CD4-positive, alpha-beta memory T cell (primary cell): ENCODE measurements around the gene SLC17A7. TPM values are rescaled to one million over a fixed set of nuclear protein-coding genes. Genes with fewer than 3 reads are reported as not detected.

Experiments used
- CTCF ChIA-PET: fragments of 350-600 bp; sonication (Branson Sonifier 250); formaldehyde crosslinking; loops from one replicate; lab custom pipeline; 2021; ENCODE audit warnings: inconsistent platforms; ENCODE audit not compliant: partially characterized antibody; lab: Charles Lee
- POLR2A ChIA-PET: fragments of 350-600 bp; sonication (Branson Sonifier 250); formaldehyde crosslinking; loops from one replicate; lab custom pipeline; 2021; ENCODE audit not compliant: partially characterized antibody; lab: Charles Lee
- DNase-seq, 5 donors: peaks; one replicate each; pipeline versions ENCODE4 v3.0.0 to v3.0.0-alpha.2; 2020 to 2022; ENCODE audit warnings: mixed read lengths in 1 of 5
- H3K27ac ChIP-seq: one replicate; pipeline ENCODE4 v1.7.0; 2013; ENCODE audit warnings: low read depth, low read length
- H3K27me3 ChIP-seq: 2 replicates; pipeline ENCODE4 v1.7.0; 2013; ENCODE audit warnings: mild to moderate bottlenecking, low read length, moderate library complexity; ENCODE audit not compliant: insufficient read depth
- H3K36me3 ChIP-seq: 2 replicates; pipeline ENCODE4 v1.7.0; 2013; ENCODE audit warnings: mild to moderate bottlenecking, low read length, moderate library complexity; ENCODE audit not compliant: insufficient read depth
- H3K4me1 ChIP-seq: 2 replicates; pipeline ENCODE4 v1.7.0; 2013; ENCODE audit warnings: mild to moderate bottlenecking, low read length, moderate library complexity; ENCODE audit not compliant: insufficient read depth
- H3K4me3 ChIP-seq, 2 donors: one replicate each; pipeline ENCODE4 v1.7.0; 2013; ENCODE audit warnings: low read length in 2 of 2, mild to moderate bottlenecking in 1 of 2
- H3K9me3 ChIP-seq, 2 donors: one replicate each; pipeline ENCODE4 v1.7.0; 2013; ENCODE audit warnings: low read length in 2 of 2, control low read depth in 1 of 2; ENCODE audit not compliant: control insufficient read depth in 1 of 2
- H3K27ac Mint-ChIP-seq, 7 donors: one replicate each; pipeline ENCODE4 v1.8.0; 2020 to 2021; ENCODE audit warnings: mixed read lengths in 7 of 7, mild to moderate bottlenecking in 6 of 7, inconsistent platforms in 3 of 7, moderate library complexity in 3 of 7
- H3K27me3 Mint-ChIP-seq, 2 donors: one replicate each; pipeline ENCODE4 v1.8.0; 2020 to 2021; ENCODE audit warnings: mixed read lengths in 2 of 2
- H3K36me3 Mint-ChIP-seq, 2 donors: one replicate each; pipeline ENCODE4 v1.8.0; 2020 to 2021; ENCODE audit warnings: mixed read lengths in 2 of 2, inconsistent platforms in 1 of 2, mild to moderate bottlenecking in 1 of 2
- H3K4me1 Mint-ChIP-seq, 4 donors: one replicate each; pipeline ENCODE4 v1.8.0; 2020 to 2021; ENCODE audit warnings: mixed read lengths in 4 of 4, mild to moderate bottlenecking in 1 of 4
- H3K4me3 Mint-ChIP-seq, 8 donors: one replicate each; pipeline ENCODE4 v1.8.0; 2020 to 2021; ENCODE audit warnings: mixed read lengths in 8 of 8, mild to moderate bottlenecking in 7 of 8, moderate library complexity in 6 of 8, inconsistent platforms in 3 of 8
- H3K9me3 Mint-ChIP-seq, 8 donors: one replicate each; pipeline ENCODE4 v1.8.0; 2020 to 2021; ENCODE audit warnings: mixed read lengths in 8 of 8, mild to moderate bottlenecking in 5 of 8, inconsistent platforms in 3 of 8, moderate library complexity in 1 of 8
- intact Hi-C: fragments of 100-400 bp; cut with micrococcal nuclease; formaldehyde crosslinking; loops from one replicate; pipeline ENCODE4 v1.15.1; 2023
- polyA plus RNA-seq, 2 donors: library from polyadenylated mRNA; unstranded; fragments of 300-500 nt; fragmentation: Illumina TruSeq; gene quantifications; one replicate each; pipeline ENCODE4 v1.2.3, GENCODE V29; 2021
- total RNA-seq, 2 experiments: library from RNA; stranded (reverse); gene quantifications; one replicate each; pipeline ENCODE4 v1.2.3, GENCODE V29; 2021

Gene SLC17A7
- total and polyA plus RNA-seq, 4 experiments from 2014 or later, result 0.15 to 0.25 TPM; not detected in 2

DNA sequence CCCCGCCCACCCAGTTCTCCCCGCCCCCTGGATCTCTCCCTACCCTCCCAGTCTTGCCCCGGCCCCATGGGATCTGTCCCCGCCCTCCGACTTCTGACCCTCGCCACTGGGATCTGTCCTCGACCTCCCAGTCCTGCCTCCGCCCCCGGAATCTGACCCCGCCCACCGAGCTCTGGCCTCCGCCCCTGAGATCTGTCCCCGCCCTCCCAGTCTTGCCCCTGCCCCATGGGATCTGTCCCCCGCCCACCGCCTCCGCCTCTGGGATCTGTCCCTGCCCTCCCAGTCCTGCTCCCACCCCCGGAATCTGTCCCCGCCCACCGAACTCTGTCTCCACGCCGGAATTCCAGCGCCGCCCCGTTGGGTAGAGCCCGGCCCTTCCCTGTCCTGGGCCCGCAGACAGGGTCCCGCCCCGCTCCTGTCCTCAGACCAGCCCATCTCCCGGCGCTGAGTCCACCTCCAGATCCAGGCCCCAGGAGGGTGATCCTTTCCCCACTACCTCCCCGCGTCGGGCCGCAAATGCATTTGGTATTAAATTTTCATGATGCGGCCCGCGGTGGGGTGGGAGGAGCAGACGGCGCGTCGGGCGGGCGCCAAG is 1.5 kb upstream of the SLC17A7 start:
- H3K4me1 ChIP-seq, result peaks cover 31% of the 10 kb centered on the region
- H3K27ac ChIP-seq, result no peak overlapping the region
- DNase-seq, result peak in 1 of 5 donors; percentile 63
- intact Hi-C loops, result loop anchor here (1.0 to 2.0 kb wide), 9 partner anchors 8 to 234 kb away; partner anchors contain the start of genes CD37, DKKL1, FLT3LG and PIH1D1
- Mint-ChIP-seq H3K27me3 (peaks cover 38 to 48% of the 10 kb centered on the region in 2 donors), H3K9me3 (peaks cover 0 to 4% (median 0%) of the 10 kb centered on the region in 8 donors), H3K4me3 (peak overlapping the region; percentile 78 to 93 (median 82)), H3K27ac (peak overlapping the region in 4 of 7 donors; percentile 30 to 94 (median 76)), H3K36me3 (peaks cover 5 to 23% of the 10 kb centered on the region in 2 donors), H3K4me1 (peaks cover 20 to 51% (median 29%) of the 10 kb centered on the region in 4 donors)
- H3K4me3 ChIP-seq, result peak overlapping the region in 1 of 2 donors; percentile 72
- POLR2A ChIA-PET, result interaction anchor here (0.6 to 2.9 kb wide), 10 partner anchors 9 to 53 kb away, joined by 3 to 15 read pairs (median 6); partner anchors contain the start of genes PIH1D1, RPL13A and RPS11
- peaks cover 43% of the 10 kb centered on the region for H3K27me3 ChIP-seq
- no peaks in the 10 kb centered on the region for H3K9me3 ChIP-seq
- CTCF ChIA-PET, result interaction anchor here (1.0 to 15.5 kb wide), 5 partner anchors 28 to 51 kb away, joined by 3 to 227 read pairs (median 12); partner anchors contain the start of gene FLT3LG
- H3K36me3 ChIP-seq, result peaks cover 12% of the 10 kb centered on the region

DNA sequence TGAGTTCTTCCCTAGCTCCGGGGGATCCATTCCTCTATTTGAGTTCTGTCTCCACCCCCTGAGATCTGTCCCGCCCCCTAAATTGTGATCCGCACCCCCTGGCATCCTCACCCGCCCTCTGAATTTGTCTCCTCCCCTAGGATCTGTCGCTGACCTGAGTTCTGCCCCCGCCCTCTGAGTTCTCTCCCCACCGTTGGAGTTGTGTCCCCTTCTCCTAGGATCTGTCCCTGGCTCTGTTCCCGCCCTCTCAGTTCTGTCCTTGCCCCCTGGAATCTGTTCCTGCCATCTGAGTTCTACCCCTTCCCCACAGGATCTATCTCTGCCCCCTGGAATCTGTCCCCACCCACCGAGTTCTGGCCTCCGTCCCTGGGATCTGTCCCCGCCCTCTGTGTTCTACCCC is 1.0 kb upstream of the SLC17A7 start:
- ChIA-PET CTCF (interaction anchor here (1.0 to 15.5 kb wide), 6 partner anchors 29 to 53 kb away, joined by 3 to 227 read pairs (median 9); partner anchors contain the start of gene FLT3LG), POLR2A (interaction anchor here (0.9 to 2.9 kb wide), 10 partner anchors 10 to 54 kb away, joined by 3 to 15 read pairs (median 4); partner anchors contain the start of genes PIH1D1, RPL13A and RPS11)
- H3K36me3 Mint-ChIP-seq, result peaks cover 5 to 20% of the 10 kb centered on the region in 2 donors
- Histone ChIP-seq H3K4me3 (peak overlapping the region in 1 of 2 donors; percentile 72), H3K27me3 (peaks cover 48% of the 10 kb centered on the region), H3K4me1 (peaks cover 31% of the 10 kb centered on the region), H3K27ac (no peak overlapping the region), H3K36me3 (peaks cover 9% of the 10 kb centered on the region), H3K9me3 (no peaks in the 10 kb centered on the region)
- intact Hi-C loops, result loop anchor here (2.0 kb wide), 1 partner anchor 234 kb away; the partner anchor contains the start of gene PRMT1
- peaks cover 20 to 51% (median 29%) of the 10 kb centered on the region in 4 donors for H3K4me1 Mint-ChIP-seq
- peaks cover 0 to 4% (median 0%) of the 10 kb centered on the region in 8 donors for H3K9me3 Mint-ChIP-seq
- H3K4me3 Mint-ChIP-seq, result peak overlapping the region; percentile 77 to 85 (median 82)
- H3K27ac Mint-ChIP-seq, result peak overlapping the region in 5 of 7 donors; percentile 9 to 85 (median 47)
- peaks cover 42 to 53% of the 10 kb centered on the region in 2 donors for H3K27me3 Mint-ChIP-seq
- DNase-seq, result no peak

DNA sequence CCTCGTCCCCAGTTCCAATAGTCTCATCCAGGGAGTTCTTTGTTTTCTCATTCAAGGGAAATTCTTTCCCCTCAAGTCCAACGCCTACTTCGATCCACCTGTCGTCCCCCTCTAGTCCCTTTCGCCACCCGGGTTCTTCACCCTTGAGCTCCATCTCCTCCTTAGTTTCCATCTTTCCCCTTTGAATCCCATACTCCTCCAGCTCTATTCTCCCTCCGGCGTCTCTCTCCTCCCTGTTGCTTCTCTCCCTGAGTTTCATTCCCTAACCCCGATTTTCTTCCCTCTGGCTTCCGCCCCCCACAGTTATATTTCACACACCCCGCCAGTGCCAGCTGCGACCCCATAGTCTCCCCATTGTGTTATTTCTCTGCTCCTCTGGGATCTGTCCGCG is 628 bp upstream of the SLC17A7 start:
- Mint-ChIP-seq H3K9me3 (peaks cover 0 to 4% (median 0%) of the 10 kb centered on the region in 8 donors), H3K27me3 (peaks cover 45 to 56% of the 10 kb centered on the region in 2 donors), H3K36me3 (peaks cover 5 to 16% of the 10 kb centered on the region in 2 donors), H3K27ac (peak overlapping the region in 5 of 7 donors; percentile 42 to 85 (median 65)), H3K4me3 (peak overlapping the region; percentile 31 to 85 (median 80)), H3K4me1 (peaks cover 20 to 51% (median 29%) of the 10 kb centered on the region in 4 donors)
- Histone ChIP-seq H3K4me3 (no peak overlapping the region), H3K9me3 (no peaks in the 10 kb centered on the region), H3K27me3 (peaks cover 50% of the 10 kb centered on the region), H3K27ac (no peak overlapping the region), H3K4me1 (peaks cover 31% of the 10 kb centered on the region), H3K36me3 (peaks cover 5% of the 10 kb centered on the region)
- intact Hi-C loops, result loop anchor here (2.0 kb wide), 1 partner anchor 235 kb away; the partner anchor contains the start of gene PRMT1
- no peak for DNase-seq
- ChIA-PET CTCF (interaction anchor here (0.5 to 15.5 kb wide), 6 partner anchors 29 to 663 kb away, joined by 3 to 227 read pairs (median 9); partner anchors contain the start of gene FLT3LG), POLR2A (interaction anchor here (0.6 to 2.9 kb wide), 8 partner anchors 10 to 54 kb away, joined by 3 to 15 read pairs (median 4); partner anchors contain the start of genes PIH1D1, RPL13A and RPS11)

DNA sequence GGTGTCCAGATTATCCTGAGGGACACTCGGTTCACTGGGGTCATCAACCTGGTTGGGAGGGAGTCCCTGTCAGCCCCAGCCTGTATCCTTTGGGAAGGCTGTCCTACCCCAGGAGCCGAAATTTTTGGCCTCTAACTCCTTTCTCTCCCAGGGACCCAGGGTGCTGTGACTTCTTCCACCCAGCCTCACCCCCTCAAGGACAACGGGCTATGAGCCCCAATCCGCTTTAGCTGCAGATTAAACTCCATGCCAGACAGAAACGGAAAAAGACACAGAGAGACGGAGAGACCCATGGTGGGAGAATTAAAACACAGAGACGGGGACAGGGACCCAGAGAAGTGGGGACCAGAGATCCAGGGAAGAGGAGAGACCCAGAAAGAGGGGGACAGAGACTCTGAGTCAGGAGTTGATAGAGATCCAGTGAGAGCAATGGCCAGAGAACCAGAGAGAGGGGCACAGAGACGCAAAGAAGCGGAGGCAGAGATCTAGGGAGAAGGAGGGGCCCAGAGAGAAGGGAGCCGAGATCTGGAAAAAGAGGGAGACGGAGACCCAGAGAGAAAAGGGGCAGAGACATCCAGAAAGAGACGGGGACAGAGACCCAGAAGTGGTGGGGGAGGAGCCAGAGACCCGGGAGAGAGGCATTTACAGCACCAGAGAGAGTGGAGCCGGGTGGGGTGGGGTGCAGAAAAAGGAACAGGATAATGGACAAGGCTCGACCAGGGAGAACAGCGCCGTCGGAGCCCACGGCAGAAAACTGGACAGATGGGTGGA is 703 bp downstream of the SLC17A7 start:
- DNase-seq, result no peak
- Mint-ChIP-seq H3K27ac (peak overlapping the region in 4 of 7 donors; percentile 26 to 77 (median 54)), H3K9me3 (peaks cover 0 to 8% (median 0%) of the 10 kb centered on the region in 8 donors), H3K4me3 (peak overlapping the region in 7 of 8 donors; percentile 26 to 74 (median 61)), H3K36me3 (peaks cover 0 to 7% of the 10 kb centered on the region in 2 donors), H3K27me3 (peaks cover 57 to 66% of the 10 kb centered on the region in 2 donors), H3K4me1 (peaks cover 20 to 58% (median 35%) of the 10 kb centered on the region in 4 donors)
- Histone ChIP-seq H3K9me3 (no peaks in the 10 kb centered on the region), H3K4me1 (peaks cover 40% of the 10 kb centered on the region), H3K4me3 (no peak overlapping the region), H3K36me3 (no peaks in the 10 kb centered on the region), H3K27ac (no peak overlapping the region), H3K27me3 (peaks cover 56% of the 10 kb centered on the region)
- POLR2A ChIA-PET, result interaction anchor here (1.5 to 2.0 kb wide), 2 partner anchors 12 to 16 kb away, joined by 3 to 7 read pairs; partner anchors contain the start of gene PIH1D1
- intact Hi-C loops, result no loop called here
- CTCF ChIA-PET, result interaction anchor here (1.2 to 2.7 kb wide), 3 partner anchors 11 to 46 kb away, joined by 3 to 12 read pairs (median 4); partner anchors contain the start of gene PIH1D1

DNA sequence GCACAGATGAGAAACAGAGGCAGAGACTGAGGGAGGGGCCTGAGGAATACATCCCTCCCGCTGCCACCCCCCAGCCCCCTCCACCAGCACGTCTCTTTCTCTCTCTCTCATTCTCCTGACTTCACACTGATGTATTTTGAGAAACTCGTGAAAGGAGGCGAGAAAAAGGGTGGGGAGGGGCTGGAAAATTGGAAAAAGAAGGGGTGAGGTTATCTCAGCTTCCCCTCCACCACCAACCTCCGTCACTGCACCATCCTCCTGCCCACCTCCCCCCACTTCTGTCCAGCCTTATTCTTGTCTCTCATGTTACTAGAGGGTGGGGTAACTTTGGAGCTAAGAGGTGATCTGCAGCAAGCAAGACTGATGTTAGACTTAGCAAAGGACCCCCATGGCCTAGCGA is 1.5 kb downstream of the SLC17A7 start:
- ChIA-PET POLR2A (interaction anchor here (1.2 to 1.6 kb wide), 3 partner anchors 13 to 30 kb away, joined by 3 to 4 read pairs (median 3); partner anchors contain the start of gene ALDH16A1), CTCF (interaction anchor here (1.0 to 1.7 kb wide), 3 partner anchors 12 to 48 kb away, joined by 3 to 4 read pairs (median 3); partner anchors contain the start of gene PIH1D1)
- H3K36me3 Mint-ChIP-seq, result peaks cover 0 to 5% of the 10 kb centered on the region in 2 donors
- Histone ChIP-seq H3K36me3 (no peaks in the 10 kb centered on the region), H3K9me3 (no peaks in the 10 kb centered on the region), H3K27ac (no peak overlapping the region), H3K4me1 (peaks cover 40% of the 10 kb centered on the region), H3K4me3 (no peak overlapping the region), H3K27me3 (peaks cover 56% of the 10 kb centered on the region)
- peaks cover 0 to 8% (median 0%) of the 10 kb centered on the region in 8 donors for H3K9me3 Mint-ChIP-seq
- H3K4me1 Mint-ChIP-seq, result peaks cover 20 to 60% (median 33%) of the 10 kb centered on the region in 4 donors
- peak overlapping the region in 1 of 8 donors; percentile 39 for H3K4me3 Mint-ChIP-seq
- H3K27me3 Mint-ChIP-seq, result peaks cover 65 to 73% of the 10 kb centered on the region in 2 donors
- no peak for DNase-seq
- peak overlapping the region in 2 of 7 donors; percentile 44 to 51 for H3K27ac Mint-ChIP-seq
- intact Hi-C loops, result no loop called here

DNA sequence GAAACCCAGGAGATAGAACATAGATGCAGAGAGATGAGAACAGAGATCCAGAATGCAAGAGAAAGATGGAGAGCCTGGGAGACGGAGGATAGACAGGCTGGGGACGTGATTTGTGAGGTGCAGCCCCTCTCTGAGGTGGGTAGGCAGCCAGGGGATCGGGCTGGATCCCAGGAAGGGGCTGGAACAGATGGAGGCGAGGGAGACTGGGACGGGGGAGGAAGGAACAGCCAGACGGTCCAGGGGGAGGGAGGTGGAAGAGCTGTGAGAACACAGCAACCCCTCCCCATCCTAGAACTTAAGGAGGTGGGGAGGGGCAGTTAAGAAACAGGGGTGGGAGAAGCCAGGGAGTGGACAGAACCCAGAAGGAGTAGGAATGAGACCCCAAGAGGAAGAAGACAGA is 3.1 kb downstream of the SLC17A7 start:
- no peaks in the 10 kb centered on the region for H3K36me3 ChIP-seq
- peaks cover 63% of the 10 kb centered on the region for H3K27me3 ChIP-seq
- intact Hi-C loops, result no loop called here
- no peak overlapping the region for H3K27ac ChIP-seq
- peaks cover 0 to 3% (median 0%) of the 10 kb centered on the region in 8 donors for H3K9me3 Mint-ChIP-seq
- ChIA-PET POLR2A (interaction anchor here (1.6 kb wide), 1 partner anchor 32 kb away, joined by 3 read pairs; no protein-coding TSS in a partner anchor), CTCF (no interaction called here)
- peak overlapping the region in 1 of 7 donors; percentile 79 for H3K27ac Mint-ChIP-seq
- H3K36me3 Mint-ChIP-seq, result peaks cover 2% of the 10 kb centered on the region in 2 donors
- no peaks in the 10 kb centered on the region for H3K9me3 ChIP-seq
- H3K4me3 Mint-ChIP-seq, result peak overlapping the region in 1 of 8 donors; percentile 1
- DNase-seq, result no peak
- no peak overlapping the region for H3K4me3 ChIP-seq
- H3K4me1 Mint-ChIP-seq, result peaks cover 21 to 54% (median 30%) of the 10 kb centered on the region in 4 donors
- H3K27me3 Mint-ChIP-seq, result peaks cover 73 to 74% of the 10 kb centered on the region in 2 donors
- H3K4me1 ChIP-seq, result peaks cover 39% of the 10 kb centered on the region
